ENCODE measurements around the gene OR2A12. TPM values are rescaled to one million over a fixed set of nuclear protein-coding genes. Genes with fewer than 3 reads are reported as not detected.
"Not testable (repeated sequence)": the region's sequence is repeated elsewhere in the genome, so short reads cannot be mapped to it uniquely, and the experiment has no call there.

OR2A12 gene
- polyA plus RNA-seq, 1 of the 3 experiments (the other 2 are of a cell fraction): not detected

- DNase-seq: no peak
- CTCF ChIA-PET: no interaction called here
- no peak overlapping the region for H3K9ac ChIP-seq
Observed at GRCh38 chr7:144049491-144049890, 36.6 kb upstream of the OR2A12 start.

DNA sequence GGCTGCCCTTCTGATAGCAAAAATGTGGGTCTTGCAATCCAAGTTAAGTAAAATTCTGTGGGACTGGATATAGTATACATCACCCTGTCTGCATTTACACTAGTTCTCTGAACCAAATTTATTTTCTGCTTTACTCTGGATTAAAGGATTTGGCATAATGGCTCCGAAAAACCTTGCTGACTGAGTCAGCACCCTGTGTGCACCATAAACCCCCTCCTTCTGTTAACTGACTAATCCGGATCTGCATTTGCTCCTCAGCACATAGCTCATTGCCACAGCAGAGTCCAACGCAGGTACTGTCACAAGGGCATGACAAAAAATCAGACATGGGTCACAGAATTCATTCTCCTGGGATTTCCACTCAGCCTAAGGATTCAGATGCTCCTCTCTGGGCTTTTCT lies 36.0 kb upstream of the OR2A12 start:
- whole genome bisulfite sequencing (ENCODE audit: low lambda C conversion rate): 4% methylated on average over 3 of the region's 3 CpGs
- Histone ChIP-seq H3K9me3 (no peaks in the 10 kb centered on the region), H3K4me1 (ENCODE audit: control insufficient read depth in 1 of 2, insufficient read depth in 2 of 2, low read depth in 1 of 2, low read length in 1 of 2) (no peaks in the 10 kb centered on the region), H3F3A (replicated peaks; ENCODE audit: insufficient read depth) (no peaks in the 10 kb centered on the region), H3K79me2 (ENCODE audit: insufficient read depth) (no peaks in the 10 kb centered on the region), H2AFZ (ENCODE audit: low read depth) (no peak overlapping the region), H3K27me3 (ENCODE audit: insufficient read depth) (peaks cover 8% of the 10 kb centered on the region; the same call in 1 of the 2 replicates), H3K36me3 (replicated peaks in 1 of 2; ENCODE audit: control insufficient read depth in 1 of 2, insufficient read depth in 2 of 2, low read length in 1 of 2) (no peaks in the 10 kb centered on the region), H3K4me3 (ENCODE audit: low read depth in 2 of 2, low read length in 1 of 2) (no peak overlapping the region), H3K9me2 (no peaks in the 10 kb centered on the region), H3K4me2 (no peak overlapping the region), H3K9ac (no peak overlapping the region), H4K20me1 (ENCODE audit: insufficient read depth) (no peaks in the 10 kb centered on the region), H3K27ac (ENCODE audit: low read depth in 2 of 2, low read length in 1 of 2) (no peak overlapping the region)
- CTCF ChIA-PET: no interaction called here
- POLR2A ChIA-PET: no interaction called here
- no peak for TF ChIP-seq MXI1 (IDR thresholded peaks at IDR 0.05; ENCODE audit: low read depth, low read length)
- no peak for TF ChIP-seq ZBTB33 (IDR thresholded peaks at IDR 0.05; ENCODE audit: borderline replicate concordance, low read depth)
- no peak for TF ChIP-seq POLR2AphosphoS5 (IDR thresholded peaks at IDR 0.05; ENCODE audit: low read depth, low read length)
- TF ChIP-seq NRF1 (IDR thresholded peaks at IDR 0.05; ENCODE audit: low read depth, low read length): no peak
- TF ChIP-seq EZH2phosphoT487 (IDR thresholded peaks at IDR 0.05; ENCODE audit: borderline replicate concordance, low read depth): no peak
- TF ChIP-seq RCOR1 (IDR thresholded peaks at IDR 0.05; ENCODE audit: low read length): no peak
- TF ChIP-seq FOSL2 (IDR thresholded peaks at IDR 0.05; ENCODE audit: borderline replicate concordance, low read depth): no peak
- TF ChIP-seq USF2 (IDR thresholded peaks at IDR 0.05; ENCODE audit: borderline replicate concordance, low read depth, low read length): no peak
- no peak for TF ChIP-seq TEAD4 (IDR thresholded peaks at IDR 0.05; ENCODE audit: borderline replicate concordance, insufficient read depth)
- no peak for TF ChIP-seq TAF1 (IDR thresholded peaks at IDR 0.05; ENCODE audit: borderline replicate concordance, low read depth, low read length)
- no peak for DNase-seq

More at GRCh38 chr7:144049491-144049890, 36.6 kb upstream of the OR2A12 start:
- H2AFZ ChIP-seq (ENCODE audit: low read depth): no peak overlapping the region
- no peaks in the 10 kb centered on the region for H3K79me2 ChIP-seq (ENCODE audit: insufficient read depth)
- H3K4me3 ChIP-seq (ENCODE audit: low read depth in 2 of 2, low read length in 1 of 2): no peak overlapping the region
- WGBS (ENCODE audit: low lambda C conversion rate): 4% methylated on average over 2 of the region's 2 CpGs
- H3K4me2 ChIP-seq: no peak overlapping the region
- no peaks in the 10 kb centered on the region for H3K36me3 ChIP-seq (replicated peaks in 1 of 2; ENCODE audit: control insufficient read depth in 1 of 2, insufficient read depth in 2 of 2, low read length in 1 of 2)
- no peaks in the 10 kb centered on the region for H3K9me2 ChIP-seq
- no peaks in the 10 kb centered on the region for H3K4me1 ChIP-seq (ENCODE audit: control insufficient read depth in 1 of 2, insufficient read depth in 2 of 2, low read depth in 1 of 2, low read length in 1 of 2)
- TF ChIP-seq USF1 (IDR thresholded peaks at IDR 0.05; ENCODE audit: borderline replicate concordance, low read depth) (no peak), EP300 (IDR thresholded peaks at IDR 0.05; ENCODE audit: borderline replicate concordance in 1 of 2, low read depth in 1 of 2, low read length in 1 of 2) (no peak), MEF2A (IDR thresholded peaks at IDR 0.05; ENCODE audit: borderline replicate concordance, low read depth) (no peak), GATA2 (CRISPR knock-in tag; IDR thresholded peaks at IDR 0.05) (no peak), YY1 (IDR thresholded peaks at IDR 0.05; ENCODE audit: low read depth) (no peak), RFX5 (IDR thresholded peaks at IDR 0.05; ENCODE audit: low read length) (no peak), TCF12 (IDR thresholded peaks at IDR 0.05) (no peak)
- TF ChIP-seq, protein P1, sequence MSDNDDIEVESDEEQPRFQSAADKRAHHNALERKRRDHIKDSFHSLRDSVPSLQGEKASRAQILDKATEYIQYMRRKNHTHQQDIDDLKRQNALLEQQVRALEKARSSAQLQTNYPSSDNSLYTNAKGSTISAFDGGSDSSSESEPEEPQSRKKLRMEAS (IDR thresholded peaks at IDR 0.05; ENCODE audit: low read depth): no peak
- H3K27me3 ChIP-seq (ENCODE audit: insufficient read depth): peaks cover 8% of the 10 kb centered on the region; the same call in 1 of the 2 replicates
- POLR2A ChIA-PET: no interaction called here
- H4K20me1 ChIP-seq (ENCODE audit: insufficient read depth): no peaks in the 10 kb centered on the region
- no peaks in the 10 kb centered on the region for H3F3A ChIP-seq (replicated peaks; ENCODE audit: insufficient read depth)
- no peak overlapping the region for H3K27ac ChIP-seq (ENCODE audit: low read depth in 2 of 2, low read length in 1 of 2)
- H3K9me3 ChIP-seq: no peaks in the 10 kb centered on the region

DNA sequence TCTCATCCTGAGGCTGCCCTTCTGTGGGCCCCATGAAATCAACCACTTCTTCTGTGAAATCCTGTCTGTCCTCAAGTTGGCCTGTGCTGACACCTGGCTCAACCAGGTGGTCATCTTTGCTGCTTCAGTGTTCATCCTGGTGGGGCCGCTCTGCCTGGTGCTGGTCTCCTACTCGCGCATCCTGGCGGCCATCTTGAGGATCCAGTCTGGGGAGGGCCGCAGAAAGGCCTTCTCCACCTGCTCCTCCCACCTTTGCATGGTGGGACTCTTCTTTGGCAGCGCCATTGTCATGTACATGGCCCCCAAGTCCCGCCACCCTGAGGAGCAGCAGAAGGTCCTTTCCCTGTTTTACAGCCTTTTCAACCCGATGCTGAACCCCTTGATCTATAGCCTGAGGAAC lies 35.2 kb upstream of the OR2A12 start:
- H3K27ac ChIP-seq (ENCODE audit: low read depth in 2 of 2, low read length in 1 of 2); H2AFZ ChIP-seq (ENCODE audit: low read depth); POLR2A ChIA-PET; H3K36me3 ChIP-seq (replicated peaks in 1 of 2; ENCODE audit: control insufficient read depth in 1 of 2, insufficient read depth in 2 of 2, low read length in 1 of 2); H3K79me2 ChIP-seq (ENCODE audit: insufficient read depth); H3K9me2 ChIP-seq; H3K4me2 ChIP-seq; CTCF ChIA-PET; H3K4me3 ChIP-seq (ENCODE audit: low read depth in 2 of 2, low read length in 1 of 2); H3F3A ChIP-seq (replicated peaks; ENCODE audit: insufficient read depth); H3K4me1 ChIP-seq (ENCODE audit: control insufficient read depth in 1 of 2, insufficient read depth in 2 of 2, low read depth in 1 of 2, low read length in 1 of 2); DNase-seq; H3K9ac ChIP-seq; H4K20me1 ChIP-seq (ENCODE audit: insufficient read depth); H3K9me3 ChIP-seq: not testable (repeated sequence)
- WGBS (ENCODE audit: low lambda C conversion rate): 7% methylated on average over 8 of the region's 8 CpGs
- peaks cover 11% of the 10 kb centered on the region; the same call in 1 of the 2 replicates for H3K27me3 ChIP-seq (ENCODE audit: insufficient read depth)

Measured in SK-N-SH (cell line).